ENCODE data around the gene CDNF. TPM values are rescaled to one million over a fixed set of nuclear protein-coding genes. Genes with fewer than 3 reads are reported as not detected.

The CDNF gene
- total RNA-seq, 3 donors from 2014 or later = 2.9 to 6.2 (median 5.1) TPM

GRCh38 chr10:14782691-14783363, 55.0 kb downstream of the CDNF start:
- Histone ChIP-seq H3K27me3 (no peaks in the 10 kb centered on the region), H3K4me1 (no peaks in the 10 kb centered on the region)

GRCh38 chr10:14781763-14782162, 56.1 kb downstream of the CDNF start:
- H3K9me3 ChIP-seq = peaks cover 0 to 8% of the 10 kb centered on the region in 2 donors
- no peak for DNase-seq (ENCODE audit: low spot score in 2 of 2)
- H3K27me3 ChIP-seq = no peaks in the 10 kb centered on the region
- no peak overlapping the region for H3K27ac ChIP-seq
- no peaks in the 10 kb centered on the region for H3K4me1 ChIP-seq
- no peak overlapping the region for H3K4me3 ChIP-seq
- TF ChIP-seq POLR2AphosphoS5 (IDR thresholded peaks at IDR 0.05) = no peak
- TF ChIP-seq, protein P1, sequence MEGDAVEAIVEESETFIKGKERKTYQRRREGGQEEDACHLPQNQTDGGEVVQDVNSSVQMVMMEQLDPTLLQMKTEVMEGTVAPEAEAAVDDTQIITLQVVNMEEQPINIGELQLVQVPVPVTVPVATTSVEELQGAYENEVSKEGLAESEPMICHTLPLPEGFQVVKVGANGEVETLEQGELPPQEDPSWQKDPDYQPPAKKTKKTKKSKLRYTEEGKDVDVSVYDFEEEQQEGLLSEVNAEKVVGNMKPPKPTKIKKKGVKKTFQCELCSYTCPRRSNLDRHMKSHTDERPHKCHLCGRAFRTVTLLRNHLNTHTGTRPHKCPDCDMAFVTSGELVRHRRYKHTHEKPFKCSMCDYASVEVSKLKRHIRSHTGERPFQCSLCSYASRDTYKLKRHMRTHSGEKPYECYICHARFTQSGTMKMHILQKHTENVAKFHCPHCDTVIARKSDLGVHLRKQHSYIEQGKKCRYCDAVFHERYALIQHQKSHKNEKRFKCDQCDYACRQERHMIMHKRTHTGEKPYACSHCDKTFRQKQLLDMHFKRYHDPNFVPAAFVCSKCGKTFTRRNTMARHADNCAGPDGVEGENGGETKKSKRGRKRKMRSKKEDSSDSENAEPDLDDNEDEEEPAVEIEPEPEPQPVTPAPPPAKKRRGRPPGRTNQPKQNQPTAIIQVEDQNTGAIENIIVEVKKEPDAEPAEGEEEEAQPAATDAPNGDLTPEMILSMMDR (IDR thresholded peaks at IDR 0.05) = no peak
- TF ChIP-seq POLR2A (IDR thresholded peaks at IDR 0.05) = no peak
- H3K36me3 ChIP-seq = no peaks in the 10 kb centered on the region
- intact Hi-C loops (cut with DNase I; ENCODE audit: low total_unique reads) = no loop called here

More at GRCh38 chr10:14782691-14783363, 55.0 kb downstream of the CDNF start:
- peaks cover 0 to 8% of the 10 kb centered on the region in 2 donors for H3K9me3 ChIP-seq
- TF ChIP-seq POLR2AphosphoS5 (IDR thresholded peaks at IDR 0.05) = peak in 1 of 3 donors; percentile 53
- TF ChIP-seq POLR2A (IDR thresholded peaks at IDR 0.05) = no peak
- no peak for DNase-seq (ENCODE audit: low spot score in 2 of 2)
- no peaks in the 10 kb centered on the region for H3K36me3 ChIP-seq
- no peak overlapping the region for H3K4me3 ChIP-seq
- intact Hi-C loops (cut with DNase I; ENCODE audit: low total_unique reads) = no loop called here
- no peak overlapping the region for H3K27ac ChIP-seq

DNA sequence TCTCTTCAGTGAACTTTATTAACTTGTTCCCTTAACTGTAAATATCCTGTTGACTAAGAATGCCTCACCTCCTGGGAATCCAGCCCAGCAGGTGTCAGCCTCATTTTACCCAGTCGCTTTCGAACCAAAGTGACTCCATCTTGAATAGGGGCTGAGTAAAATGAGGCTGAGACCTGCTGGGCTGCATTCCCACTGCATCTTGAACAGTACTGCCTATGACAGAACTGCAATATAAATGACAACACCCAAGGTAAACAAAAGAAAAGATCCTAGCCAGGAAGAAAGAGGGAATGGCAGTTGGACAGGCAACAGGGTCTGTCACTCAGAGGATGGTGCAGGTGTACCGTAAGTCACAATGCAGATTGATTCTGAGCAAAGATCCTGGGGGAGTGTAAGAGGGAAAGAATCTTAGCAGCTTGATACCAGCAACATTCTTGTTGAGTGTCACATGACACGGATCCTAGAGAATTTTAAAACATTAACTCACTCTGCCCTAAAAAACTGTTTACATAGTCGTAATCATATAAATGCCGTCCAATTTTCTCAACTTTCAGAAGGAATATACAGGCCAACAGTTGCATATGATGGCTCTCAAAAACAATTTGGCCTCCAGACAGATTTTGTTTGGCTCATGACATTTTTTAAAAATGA, 58.7 kb downstream of the CDNF start:
- Histone ChIP-seq H3K4me1 (no peaks in the 10 kb centered on the region), H3K9me3 (no peaks in the 10 kb centered on the region), H3K27me3 (no peaks in the 10 kb centered on the region), H3K36me3 (no peaks in the 10 kb centered on the region), H3K4me3 (no peak overlapping the region), H3K27ac (no peak overlapping the region)
- no peak for DNase-seq (ENCODE audit: low spot score in 2 of 2)
- intact Hi-C loops (cut with DNase I; ENCODE audit: low total_unique reads) = no loop called here
- TF ChIP-seq POLR2AphosphoS5 (IDR thresholded peaks at IDR 0.05) (no peak), POLR2A (IDR thresholded peaks at IDR 0.05) (no peak)
- TF ChIP-seq, protein P1 (IDR thresholded peaks at IDR 0.05) = no peak

- Histone ChIP-seq H3K9me3 (no peaks in the 10 kb centered on the region), H3K27ac (no peak overlapping the region), H3K4me3 (no peak overlapping the region), H3K4me1 (no peaks in the 10 kb centered on the region), H3K36me3 (no peaks in the 10 kb centered on the region), H3K27me3 (no peaks in the 10 kb centered on the region)
- no peak for DNase-seq (ENCODE audit: low spot score in 2 of 2)
- TF ChIP-seq POLR2AphosphoS5 (IDR thresholded peaks at IDR 0.05) (no peak), POLR2A (IDR thresholded peaks at IDR 0.05) (no peak)
- TF ChIP-seq, protein P1 (IDR thresholded peaks at IDR 0.05) = no peak
- intact Hi-C loops (cut with DNase I; ENCODE audit: low total_unique reads) = no loop called here
Observed at GRCh38 chr10:14776546-14776945, 61.3 kb downstream of the CDNF start.

DNA sequence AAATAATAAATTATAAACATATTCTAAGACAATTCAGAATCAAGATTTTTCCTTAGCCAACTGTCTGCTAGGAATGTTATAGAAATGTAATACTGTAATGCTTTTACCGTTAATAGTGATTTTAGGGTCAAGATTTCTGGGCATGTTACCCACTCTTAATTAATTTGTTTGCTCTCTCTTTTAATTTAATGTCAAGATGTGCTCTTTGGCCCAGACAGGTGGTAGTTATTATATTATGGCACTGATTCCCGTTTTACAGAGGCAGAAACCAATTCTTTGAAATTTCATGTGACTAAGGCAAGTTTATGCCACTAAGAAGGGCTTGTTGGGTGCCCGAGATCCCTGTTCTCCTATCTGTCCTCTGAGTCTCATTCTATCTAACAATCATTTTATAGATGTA, 62.2 kb downstream of the CDNF start:
- no peak overlapping the region for H3K27ac ChIP-seq
- no peak overlapping the region for H3K4me3 ChIP-seq
- no peak for DNase-seq (ENCODE audit: low spot score in 2 of 2)
- TF ChIP-seq, protein P1 (IDR thresholded peaks at IDR 0.05) = no peak
- no peak for TF ChIP-seq POLR2A (IDR thresholded peaks at IDR 0.05)
- no peak for TF ChIP-seq POLR2AphosphoS5 (IDR thresholded peaks at IDR 0.05)
- H3K4me1 ChIP-seq = no peaks in the 10 kb centered on the region
- H3K36me3 ChIP-seq = no peaks in the 10 kb centered on the region
- intact Hi-C loops (cut with DNase I; ENCODE audit: low total_unique reads) = no loop called here
- no peaks in the 10 kb centered on the region for H3K27me3 ChIP-seq
- no peaks in the 10 kb centered on the region for H3K9me3 ChIP-seq
